GM18517 (cell line): ENCODE data around the gene GPR183.

Source experiments
- ATAC-seq: cut with Tn5 transposase; IDR thresholded peaks from one replicate; pipeline ENCODE4 v1.9.1; 2021; ENCODE audit warnings: mild to moderate bottlenecking, moderate library complexity; ENCODE audit not compliant: unreplicated experiment

GPR183 gene

DNA sequence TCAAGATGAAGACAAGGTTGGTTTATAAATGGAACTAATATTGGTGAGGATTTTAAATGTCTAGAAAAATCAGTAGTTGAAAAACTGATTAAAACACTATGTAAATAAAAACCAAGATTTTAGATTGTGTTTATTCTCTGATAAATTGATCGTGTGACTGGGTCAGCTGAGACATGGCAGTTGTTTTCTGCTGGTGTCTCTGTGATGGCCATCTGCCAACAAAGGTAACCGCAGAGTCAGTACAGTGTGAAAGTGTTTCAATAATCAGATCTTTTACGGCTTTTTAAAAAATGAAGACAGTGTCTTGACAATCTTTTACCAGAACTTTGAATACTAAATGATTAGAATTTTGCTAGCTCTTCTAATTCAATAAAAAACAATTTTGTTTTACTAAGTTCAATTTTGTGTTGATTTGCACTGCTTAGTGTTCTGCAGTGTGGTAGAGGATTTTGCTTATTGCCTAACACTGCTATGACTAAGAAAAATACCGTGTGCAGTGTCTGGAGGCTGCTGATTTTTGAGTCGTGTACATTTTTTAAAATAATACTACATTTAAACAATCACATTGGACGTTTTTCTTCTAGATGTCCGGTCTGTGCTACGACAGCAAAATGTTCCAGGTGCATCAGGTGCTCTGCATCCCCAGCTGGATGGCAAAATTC lies 32.7 kb upstream of the GPR183 start:
- no peak for ATAC-seq

- ATAC-seq: no peak
These were observed 32.1 kb upstream of the GPR183 start for GRCh38 chr13:99339230-99339721.

- peak; percentile 54 for ATAC-seq
These were observed 28.4 kb upstream of the GPR183 start for GRCh38 chr13:99335603-99336002.

DNA sequence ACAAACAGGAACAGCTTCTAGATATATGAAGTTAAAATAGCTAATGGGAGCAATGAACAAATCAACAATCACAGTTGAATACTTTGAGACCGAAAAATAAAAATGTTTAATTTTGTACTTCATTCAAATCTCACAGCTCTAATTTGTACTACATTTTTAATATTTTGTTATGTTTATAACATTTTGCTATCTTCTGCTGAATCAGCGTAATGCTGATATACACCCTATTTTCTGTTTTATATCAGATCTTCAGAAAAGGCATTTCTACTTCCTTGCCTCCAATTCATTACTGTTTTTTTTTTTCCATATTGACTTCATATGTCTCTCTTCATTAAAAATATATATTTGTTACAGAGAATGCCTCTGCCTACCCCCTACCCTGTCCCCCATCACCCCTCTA lies 27.9 kb upstream of the GPR183 start:
- ATAC-seq: no peak

DNA sequence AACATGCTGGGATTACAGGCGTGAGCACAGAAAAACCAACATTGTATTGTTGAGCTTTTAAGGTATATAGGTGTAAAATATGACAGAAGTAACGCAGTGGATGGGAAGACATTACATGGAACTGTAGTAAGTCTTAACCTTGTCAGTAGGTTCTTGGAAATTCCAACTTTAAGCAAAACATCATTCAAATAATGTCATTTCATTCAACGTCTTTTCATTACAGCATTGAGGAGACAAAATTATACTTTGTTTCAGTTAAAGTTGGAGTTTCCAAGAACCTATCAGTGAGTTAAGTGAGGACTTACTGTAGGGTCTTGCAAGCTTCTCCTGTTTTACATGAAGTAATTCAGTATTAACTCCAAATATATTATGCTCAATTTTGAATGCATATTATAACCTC lies 27.0 kb upstream of the GPR183 start:
- ATAC-seq: no peak

DNA sequence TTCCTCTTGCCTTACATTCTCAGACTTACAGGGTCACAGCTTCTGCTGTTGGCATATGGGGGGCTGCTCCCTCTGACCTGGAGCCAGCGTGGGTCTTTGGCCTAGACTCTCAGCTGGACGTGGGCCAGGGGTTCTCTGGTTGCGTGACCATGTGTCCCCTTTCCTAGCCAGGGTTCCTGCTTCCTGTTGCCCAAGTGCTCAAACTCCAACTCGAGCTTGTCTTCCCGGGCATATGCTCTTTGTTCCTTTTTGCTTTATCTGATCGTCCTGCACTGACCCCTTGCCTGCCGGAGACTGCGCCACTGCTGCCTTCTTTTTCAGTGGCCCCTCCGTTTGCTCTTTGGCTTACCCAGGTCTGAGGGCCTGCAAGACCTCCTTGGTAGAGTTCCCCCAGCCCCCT lies 25.3 kb upstream of the GPR183 start:
- no peak for ATAC-seq

- peak; percentile 90 for ATAC-seq
These were observed 24.7 kb upstream of the GPR183 start for GRCh38 chr13:99331881-99332293.

DNA sequence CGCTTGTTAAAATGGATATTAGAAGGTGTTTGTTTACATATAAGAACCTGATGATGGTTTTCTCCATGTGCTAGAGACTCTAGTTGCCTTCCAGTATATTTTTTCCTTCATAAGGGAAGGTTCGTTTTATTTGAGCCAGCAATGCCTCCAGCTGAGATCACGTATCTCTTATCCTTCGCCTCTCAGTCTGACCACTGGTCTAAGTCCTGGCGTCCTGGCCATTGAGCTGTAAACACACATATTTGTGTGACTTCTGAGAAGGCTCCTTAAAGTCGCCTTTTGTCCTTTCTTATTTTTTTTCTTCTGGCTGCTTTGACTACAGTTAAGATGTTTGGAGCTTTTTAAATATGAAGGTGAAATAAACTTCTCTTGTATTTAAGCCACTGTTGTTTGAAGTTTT lies 23.7 kb upstream of the GPR183 start:
- no peak for ATAC-seq

- ATAC-seq: no peak
These were observed 22.3 kb upstream of the GPR183 start for GRCh38 chr13:99329477-99329876.

DNA sequence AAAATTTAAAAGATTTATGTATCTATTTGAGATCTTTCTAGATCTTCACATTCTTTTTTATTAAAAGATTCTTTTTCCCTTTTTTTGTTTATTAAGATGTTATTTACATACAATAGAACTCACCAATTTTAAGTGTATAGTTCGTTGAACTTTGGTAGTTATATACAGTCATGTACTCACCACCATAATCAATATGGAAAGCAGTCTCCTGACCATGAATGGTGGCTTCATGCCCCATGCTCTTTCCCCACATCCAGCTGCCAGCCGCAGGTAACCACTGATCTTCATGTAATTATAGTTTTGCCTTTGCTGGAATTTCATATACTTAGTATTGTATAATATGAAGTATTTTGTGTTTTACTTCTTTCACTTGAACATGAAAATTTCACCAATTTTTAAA lies 20.6 kb upstream of the GPR183 start:
- ATAC-seq: no peak

DNA sequence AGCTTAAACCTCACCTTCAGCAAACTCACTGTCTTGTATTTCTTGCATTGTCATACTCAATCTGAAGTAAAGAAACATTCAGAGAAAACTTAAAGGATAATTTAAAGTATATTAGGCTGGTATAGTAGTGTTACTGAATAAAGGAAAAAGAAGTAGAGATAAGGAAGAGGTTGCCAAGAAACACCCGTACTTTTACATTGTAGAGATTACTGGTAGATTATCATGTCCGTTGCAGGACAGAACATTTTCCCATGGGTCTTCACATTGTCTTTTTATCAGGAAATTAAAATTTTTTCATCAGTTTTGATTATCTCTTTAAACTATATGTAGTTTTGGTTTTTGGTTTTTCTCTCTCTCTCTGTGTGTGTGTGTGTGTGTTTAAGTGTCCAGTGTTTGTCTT lies 19.9 kb upstream of the GPR183 start:
- no peak for ATAC-seq

- no peak for ATAC-seq
These were observed 18.8 kb upstream of the GPR183 start for GRCh38 chr13:99326012-99326411.

- ATAC-seq: no peak
These were observed 16.3 kb upstream of the GPR183 start for GRCh38 chr13:99323488-99323887.

DNA sequence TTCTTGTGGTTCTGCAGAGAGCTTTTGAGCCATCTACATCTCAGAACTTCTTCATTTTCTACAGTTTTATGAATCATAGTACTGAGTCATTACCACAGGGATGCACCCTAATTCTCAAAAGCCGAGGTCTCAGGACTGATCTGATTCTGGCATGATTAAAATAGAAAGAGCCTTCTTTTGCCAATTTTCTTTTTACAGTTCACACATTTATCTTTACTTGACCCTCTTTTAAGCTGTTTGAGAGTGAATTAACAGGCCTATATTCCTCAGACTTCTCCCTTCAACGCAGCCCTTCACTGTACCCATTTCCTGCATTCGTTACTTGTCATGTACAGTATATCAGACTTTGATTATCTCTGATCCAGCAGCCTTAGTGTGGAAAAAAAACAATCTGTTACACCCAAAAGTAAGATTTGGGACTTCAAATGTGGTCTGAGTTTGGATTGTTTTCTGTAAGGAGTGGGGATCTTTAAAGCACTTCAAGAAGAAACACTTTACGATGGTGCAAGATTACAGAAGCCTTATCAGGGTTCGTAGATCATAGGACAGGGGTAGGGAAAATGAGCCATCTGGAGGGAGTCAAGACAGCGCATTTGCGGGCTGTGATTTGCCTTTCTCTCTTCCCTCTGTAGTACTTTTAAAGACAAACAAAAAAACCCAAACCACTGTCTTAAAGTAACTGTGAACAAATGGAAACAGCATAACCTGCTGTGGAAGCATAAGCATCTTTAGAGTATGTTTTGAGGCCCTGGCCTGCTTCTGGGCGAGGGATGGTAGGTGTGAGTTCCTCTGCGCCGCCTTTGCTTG lies 15.3 kb upstream of the GPR183 start:
- ATAC-seq: peak; percentile 93

GRCh38 chr13:99321709-99322108 lies 14.5 kb upstream of the GPR183 start:
- ATAC-seq: no peak

DNA sequence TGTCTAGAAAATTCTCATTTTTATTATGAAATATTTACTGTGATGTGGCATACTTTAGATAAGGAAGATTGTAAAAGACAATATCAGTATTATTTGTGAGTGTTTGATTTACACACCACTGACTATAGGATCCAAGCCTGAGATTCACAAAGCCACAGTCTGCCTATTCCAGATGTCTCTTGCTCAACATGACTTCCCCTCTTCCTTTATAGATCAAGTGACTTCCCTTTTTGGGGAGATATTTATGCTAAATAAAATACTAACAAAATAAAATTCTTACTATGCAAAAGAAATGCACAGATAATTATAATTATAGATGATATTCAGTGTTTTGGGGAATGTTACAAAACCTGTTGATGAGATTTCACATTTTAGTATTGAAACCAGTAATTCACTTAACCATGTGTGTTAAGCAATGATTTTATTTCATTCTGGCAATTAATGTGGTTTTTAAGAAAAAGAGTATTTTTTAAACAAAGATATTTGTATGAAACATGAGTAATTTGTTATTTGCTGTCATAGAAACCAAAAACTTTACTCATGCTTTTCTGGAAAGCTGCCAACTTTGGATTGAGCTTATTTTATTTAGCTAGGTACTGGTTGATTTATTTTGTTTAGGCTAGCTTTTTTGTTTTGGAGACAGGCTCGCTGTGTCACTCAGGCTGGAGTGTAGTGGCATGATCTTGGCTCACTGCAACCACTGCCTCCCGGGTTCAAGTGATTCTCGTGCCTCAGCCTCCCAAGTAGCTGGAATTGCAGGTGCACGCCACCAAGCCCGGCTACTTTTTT lies 13.7 kb upstream of the GPR183 start:
- ATAC-seq: no peak

DNA sequence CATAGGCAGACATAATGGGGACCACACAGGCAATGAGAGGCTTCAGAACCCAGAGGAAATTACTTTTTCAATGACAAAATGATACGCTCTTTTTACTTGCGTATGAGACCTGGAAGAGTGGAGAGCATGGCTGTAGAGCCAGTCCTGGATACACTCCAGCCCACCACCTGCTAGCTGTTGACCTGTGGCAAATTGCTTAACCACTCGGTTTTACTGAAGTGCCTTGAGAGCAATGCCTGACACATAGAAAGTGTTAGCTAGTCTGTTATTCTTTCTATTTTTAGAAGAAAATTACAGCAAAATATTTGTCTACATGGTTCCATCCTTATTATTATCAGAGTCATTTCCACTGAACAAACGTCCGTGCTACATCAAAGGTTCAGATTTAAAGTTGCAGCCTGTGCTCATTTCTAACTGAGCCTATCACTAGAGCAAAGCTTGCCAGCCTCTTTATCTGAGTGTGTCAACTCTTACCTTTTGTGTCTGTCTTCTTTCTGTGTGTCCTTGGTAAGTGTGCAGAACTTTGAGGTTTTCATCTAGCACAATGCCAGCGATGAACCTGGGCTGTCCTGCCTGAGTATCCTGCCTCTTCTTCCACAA lies 9.6 kb upstream of the GPR183 start:
- no peak for ATAC-seq

DNA sequence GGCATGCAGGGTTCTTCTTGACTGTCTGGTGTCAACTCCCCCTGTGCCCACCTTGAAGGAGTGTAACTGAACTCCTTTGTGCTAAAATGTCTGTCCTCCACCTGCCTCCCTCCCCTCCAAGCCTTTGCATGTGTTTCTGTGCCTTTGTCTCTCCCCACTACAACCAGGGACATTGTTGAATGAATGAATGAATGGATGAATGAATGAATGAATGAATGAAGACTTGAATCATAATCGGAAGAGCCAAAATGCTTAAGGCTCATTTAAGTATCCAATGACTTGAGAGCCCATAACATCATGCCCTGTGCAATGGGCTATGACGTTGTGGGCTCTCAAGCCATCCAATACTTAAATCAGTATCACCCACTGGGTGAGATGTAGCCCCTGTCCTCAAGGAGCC lies 9.0 kb upstream of the GPR183 start:
- no peak for ATAC-seq

GRCh38 chr13:99315186-99315585 lies 8.0 kb upstream of the GPR183 start:
- no peak for ATAC-seq

- ATAC-seq: no peak
These were observed 7.5 kb upstream of the GPR183 start for GRCh38 chr13:99314640-99315176.

GRCh38 chr13:99313941-99314340 lies 6.7 kb upstream of the GPR183 start:
- no peak for ATAC-seq
